LNCaP clone FGC (cell line): ENCODE measurements around the gene RASL10B.

Experiments
- DNase-seq: peaks from one replicate; pipeline ENCODE4 v3.0.0-alpha.2; 2011; ENCODE audit warnings: low read depth
- H3K4me3 ChIP-seq: 2 replicates; pipeline ENCODE4 v1.5.1; 2011; ENCODE audit warnings: mild to moderate bottlenecking, low read depth, low read length, control low read depth
- CTCF ChIP-seq: IDR thresholded peaks from 2 replicates; pipeline ENCODE4 v1.5.1; 2012; ENCODE audit warnings: mild to moderate bottlenecking; ENCODE audit not compliant: control insufficient read depth, insufficient read depth; ENCODE audit errors: extremely low read depth

RASL10B gene

GRCh38 chr17:35716897-35717465, 14.5 kb upstream of the RASL10B start:
- no peak overlapping the region for H3K4me3 ChIP-seq
- no peak for TF ChIP-seq CTCF
- DNase-seq, result no peak

- TF ChIP-seq CTCF, result no peak
Observed at GRCh38 chr17:35717475-35717874, 14.0 kb upstream of the RASL10B start.

GRCh38 chr17:35723735-35724134, 7.7 kb upstream of the RASL10B start:
- no peak for DNase-seq
- no peak overlapping the region for H3K4me3 ChIP-seq
- no peak for TF ChIP-seq CTCF

More at GRCh38 chr17:35717475-35717874, 14.0 kb upstream of the RASL10B start:
- DNase-seq, result no peak
- H3K4me3 ChIP-seq, result no peak overlapping the region

GRCh38 chr17:35725058-35725457, 6.4 kb upstream of the RASL10B start:
- no peak for DNase-seq
- no peak for TF ChIP-seq CTCF
- no peak overlapping the region for H3K4me3 ChIP-seq

GRCh38 chr17:35725802-35726126, 5.7 kb upstream of the RASL10B start:
- TF ChIP-seq CTCF, result no peak
- DNase-seq, result no peak

GRCh38 chr17:35726127-35726952, 5.1 kb upstream of the RASL10B start:
- no peak overlapping the region for H3K4me3 ChIP-seq
- TF ChIP-seq CTCF, result no peak
- DNase-seq, result no peak

More at GRCh38 chr17:35725802-35726126, 5.7 kb upstream of the RASL10B start:
- H3K4me3 ChIP-seq, result no peak overlapping the region

GRCh38 chr17:35726953-35727460, 4.4 kb upstream of the RASL10B start:
- no peak for TF ChIP-seq CTCF
- no peak for DNase-seq
- H3K4me3 ChIP-seq, result no peak overlapping the region
